T-helper 1 cell (primary cell): ENCODE data around the gene TMEM131.
"Not testable (repeated sequence)": the region's sequence is repeated elsewhere in the genome, so short reads cannot be mapped to it uniquely, and the experiment has no call there.

Experiments used
- DNase-seq, 5 donors: peaks; one replicate each; pipeline ENCODE4 v3.0.0-alpha.2; 2012 to 2020

Gene TMEM131

DNA sequence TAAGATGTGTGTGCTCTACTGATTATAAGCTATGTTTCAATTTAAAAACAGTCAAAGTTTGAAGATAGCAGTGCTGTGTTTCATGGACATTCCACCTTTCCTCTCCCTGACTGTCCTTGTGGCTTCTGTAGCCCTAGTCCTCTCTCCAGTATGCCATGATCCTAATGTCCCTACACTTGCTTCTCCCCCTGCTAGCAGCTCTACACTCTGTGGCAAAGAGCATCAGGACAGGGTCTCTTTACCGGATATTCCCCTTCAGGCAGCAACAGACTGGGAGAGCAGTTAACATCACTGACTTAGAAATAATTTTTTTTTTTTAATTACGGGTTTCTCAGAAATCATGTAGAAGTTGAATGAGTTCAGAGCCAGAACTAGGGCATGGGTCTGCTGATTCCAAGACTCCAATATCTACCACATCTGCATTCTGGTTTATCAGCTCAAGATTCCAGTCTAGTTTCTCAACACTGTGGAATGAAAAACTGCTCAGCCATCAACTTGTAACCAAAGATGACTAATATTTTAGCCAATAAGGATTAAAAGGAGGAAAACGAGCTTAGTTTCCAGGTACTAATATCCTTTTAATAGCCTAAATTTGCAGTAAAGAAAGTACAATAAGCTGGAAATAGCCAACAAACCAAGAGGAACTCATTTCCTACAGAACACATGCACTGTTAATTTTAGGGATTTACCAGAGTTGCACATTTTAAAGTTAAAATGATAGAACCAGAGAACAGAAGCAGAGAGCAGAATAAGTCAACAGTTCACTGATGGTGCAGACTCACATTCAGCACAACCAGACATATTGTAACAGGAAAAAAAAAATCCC, 45.2 kb downstream of the TMEM131 start:
- DNase-seq: no peak

DNA sequence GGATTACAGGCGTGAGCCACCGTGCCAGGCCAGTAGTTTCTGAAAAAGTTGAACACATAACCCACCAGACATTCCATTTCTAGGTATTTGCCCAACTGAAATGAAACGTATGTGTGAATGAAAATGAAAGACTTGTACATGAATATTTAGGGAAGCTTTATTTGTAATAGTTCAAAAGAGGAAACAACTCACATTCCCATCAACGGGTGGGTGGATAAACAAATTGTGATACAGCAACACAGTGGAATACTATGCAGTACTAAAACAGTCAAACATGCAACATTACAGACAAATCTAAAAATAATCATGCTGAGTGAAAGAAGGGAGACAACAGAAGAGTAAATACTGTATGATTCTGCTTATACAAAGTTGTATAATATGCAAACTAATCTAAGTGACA, 46.8 kb downstream of the TMEM131 start:
- DNase-seq: no peak

DNA sequence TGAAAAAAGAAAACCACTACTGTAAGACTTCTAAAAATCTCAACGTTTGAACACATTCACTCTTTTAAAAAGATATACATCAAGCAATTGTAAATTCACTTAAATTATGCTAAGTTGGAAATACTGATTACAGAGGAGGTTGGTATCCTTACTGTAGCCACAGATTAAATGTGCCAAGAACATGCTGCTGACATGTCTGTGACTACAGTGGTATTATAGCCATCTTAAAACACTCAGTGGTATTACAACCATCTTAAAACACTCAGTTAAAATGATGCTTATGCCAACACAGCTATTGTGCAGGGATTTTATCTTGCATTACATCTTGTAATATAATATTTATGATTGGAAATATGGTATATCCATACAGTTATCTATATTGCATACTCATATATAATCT, 50.0 kb downstream of the TMEM131 start:
- DNase-seq: no peak

DNA sequence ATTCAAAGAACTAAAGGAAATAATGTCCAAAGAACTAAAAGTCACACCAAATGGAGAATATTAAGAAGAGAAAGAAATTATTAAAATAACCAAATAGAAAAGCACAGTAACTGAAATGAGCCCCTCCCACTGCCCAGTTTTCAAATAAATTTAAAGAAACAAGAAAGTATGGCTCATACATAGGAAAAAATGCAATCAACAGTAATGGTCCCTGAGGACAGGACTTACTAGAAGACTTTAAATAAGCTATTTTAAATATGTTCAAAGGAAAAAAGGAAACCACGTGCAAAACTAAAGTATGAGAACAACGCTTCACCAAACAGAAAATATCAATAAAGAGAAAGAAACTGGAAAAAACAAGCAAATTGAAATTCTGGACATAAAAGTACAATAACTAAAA, 58.9 kb downstream of the TMEM131 start:
- no peak for DNase-seq

DNA sequence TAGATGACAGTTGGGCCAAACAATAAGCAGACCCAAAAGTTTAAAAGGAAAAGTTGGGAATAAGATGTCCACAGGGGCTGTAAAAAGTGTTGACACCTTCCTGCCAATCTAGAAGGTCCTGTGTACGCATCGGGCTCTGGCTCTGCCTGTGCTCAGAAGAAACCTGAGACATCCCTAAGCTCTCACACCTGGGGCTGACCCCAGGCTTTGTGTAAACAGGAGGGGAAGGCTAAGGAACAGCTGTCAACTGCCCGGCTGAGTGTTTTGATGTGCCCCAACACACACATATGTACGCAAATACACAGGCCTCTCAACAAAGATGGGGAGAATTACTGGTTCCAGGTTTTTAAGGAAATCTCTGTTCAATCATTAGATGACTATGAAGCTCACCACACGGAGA, 59.5 kb downstream of the TMEM131 start:
- no peak for DNase-seq

DNA sequence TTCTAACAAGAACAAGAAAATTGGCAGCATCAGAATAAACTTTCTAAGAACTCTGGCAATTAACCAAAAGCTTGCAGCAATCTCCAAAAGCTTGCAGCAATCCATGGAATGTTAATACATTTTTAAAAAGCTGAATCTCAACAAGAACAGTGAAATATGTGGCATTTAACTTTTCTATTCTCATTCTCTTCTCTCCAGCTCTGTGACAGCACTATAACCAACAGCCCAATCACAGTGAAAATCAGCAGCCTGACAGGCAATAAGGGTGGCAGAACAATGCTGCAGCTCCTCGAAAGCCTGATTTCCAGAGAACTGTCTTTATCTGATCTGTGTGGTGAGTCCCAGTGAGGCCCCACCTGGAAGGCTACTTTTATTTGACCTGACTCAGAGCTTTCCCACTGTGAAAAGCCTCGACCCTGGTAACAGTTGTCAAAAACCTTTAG, 60.0 kb downstream of the TMEM131 start:
- no peak for DNase-seq

DNA sequence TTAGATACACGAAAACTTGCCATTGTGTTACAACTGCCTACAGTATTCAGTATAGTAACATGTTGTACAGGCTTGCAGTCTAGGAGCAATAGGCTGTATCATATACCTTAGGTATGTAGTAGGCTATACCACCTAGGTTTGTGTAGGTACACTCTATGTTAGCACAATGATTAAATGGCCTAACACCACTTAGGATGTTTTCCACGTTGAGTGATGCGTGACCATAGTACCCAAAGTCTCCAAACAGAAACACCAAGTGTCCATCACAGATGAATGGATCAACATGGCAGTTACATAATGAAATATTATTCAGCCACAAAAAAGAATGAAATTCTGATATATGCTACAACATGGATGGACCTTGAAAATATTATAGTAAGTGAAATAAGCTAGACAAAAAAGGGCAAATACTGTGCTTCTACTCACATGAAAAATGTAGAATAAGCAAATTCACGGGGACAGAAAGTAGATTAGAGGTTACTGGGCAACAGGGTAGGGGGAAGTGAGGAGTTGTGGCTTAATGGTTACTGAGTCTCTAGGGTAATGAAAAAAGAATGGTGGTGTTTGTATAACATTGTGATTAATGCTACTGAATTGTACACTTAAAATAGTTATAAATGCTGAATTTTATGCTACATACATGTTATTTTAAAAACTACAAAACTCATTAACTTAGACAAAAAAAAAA, 62.6 kb downstream of the TMEM131 start:
- no peak for DNase-seq

DNA sequence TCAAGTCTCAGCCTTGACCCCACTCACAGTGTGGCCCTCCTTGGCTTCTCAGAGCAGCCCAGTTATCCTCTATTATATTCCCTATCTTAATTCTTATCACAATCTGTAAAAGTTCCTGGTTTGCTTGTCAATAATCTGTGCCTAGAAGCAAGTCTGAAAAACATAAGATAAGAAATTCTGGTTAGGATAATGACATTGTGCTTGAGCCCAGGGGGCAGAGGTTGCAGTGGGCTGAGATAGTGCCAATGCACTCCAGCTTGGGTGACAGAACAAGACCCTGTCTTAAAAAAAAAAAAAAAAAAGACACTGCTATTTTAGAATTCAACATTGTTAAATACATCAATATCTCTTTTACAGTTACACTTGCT, 63.9 kb downstream of the TMEM131 start:
- DNase-seq: no peak

DNA sequence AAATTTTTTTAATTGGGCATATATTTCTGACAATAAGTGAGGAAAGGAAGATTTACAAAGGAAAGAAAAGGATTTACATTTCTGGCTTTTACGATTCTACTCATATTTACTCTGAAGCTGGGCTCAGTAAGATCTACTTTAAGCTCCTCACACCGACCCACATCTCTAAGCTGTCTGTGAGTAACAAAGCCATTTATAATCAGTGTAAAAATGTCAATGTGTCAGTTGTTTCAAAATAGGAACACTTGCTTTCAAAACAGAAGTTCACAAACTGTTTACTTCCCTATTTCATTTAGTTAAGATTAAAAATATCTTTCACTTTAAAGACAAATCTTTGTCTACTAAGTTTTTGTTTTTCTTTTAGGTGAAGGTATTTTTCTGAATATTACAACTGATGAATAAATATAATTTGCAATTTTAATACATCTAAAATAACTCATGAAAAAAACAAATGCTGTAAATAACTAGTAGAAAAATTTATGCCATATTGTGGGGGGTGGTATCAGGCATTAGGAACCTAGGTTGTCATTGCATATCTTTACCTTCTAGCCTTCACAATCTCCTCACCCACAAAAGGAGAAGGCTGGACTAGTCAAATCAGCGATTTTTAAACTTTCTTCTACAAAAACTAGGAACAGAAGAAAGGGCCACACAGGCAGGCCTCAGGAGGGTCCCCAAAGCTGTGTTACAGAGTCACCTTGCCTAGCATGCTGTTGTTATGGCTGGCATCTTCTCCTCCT, 64.5 kb downstream of the TMEM131 start:
- no peak for DNase-seq

DNA sequence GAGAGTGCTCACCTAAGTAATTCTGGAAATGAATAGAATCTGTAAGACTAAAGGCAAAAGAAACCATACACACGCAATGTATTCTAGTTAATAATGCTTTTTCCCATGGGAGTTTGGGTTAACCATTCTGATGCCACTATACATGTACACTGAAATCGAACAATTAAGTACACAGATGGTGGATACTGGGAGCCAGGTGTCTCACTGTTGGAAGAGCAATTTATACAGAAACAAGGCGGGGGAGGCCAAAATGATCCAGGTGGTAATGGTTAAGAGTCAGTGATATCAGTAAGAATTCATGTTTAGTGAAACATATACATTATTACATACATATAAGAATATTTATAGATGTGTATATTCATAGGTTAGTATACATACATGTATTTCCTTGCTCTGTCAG, 67.2 kb downstream of the TMEM131 start:
- DNase-seq: no peak

DNA sequence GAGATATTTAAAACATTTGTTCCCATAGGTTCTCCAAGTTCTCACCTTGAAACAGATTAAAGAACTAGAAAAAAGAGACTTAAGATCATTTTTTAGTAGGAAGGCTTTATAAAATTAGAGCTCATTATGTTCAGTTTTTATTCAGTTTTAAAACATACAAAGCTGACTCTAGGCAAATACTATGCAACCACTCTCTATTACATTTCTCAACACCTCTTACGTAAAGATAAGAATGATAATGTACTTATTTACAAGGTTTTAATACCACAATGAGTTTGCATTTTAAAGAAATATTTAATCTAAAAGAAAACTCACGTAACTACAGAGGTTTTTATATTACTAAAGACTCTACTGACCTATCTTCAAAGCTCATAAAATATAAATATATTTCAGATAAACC, 68.8 kb downstream of the TMEM131 start:
- DNase-seq: no peak

DNA sequence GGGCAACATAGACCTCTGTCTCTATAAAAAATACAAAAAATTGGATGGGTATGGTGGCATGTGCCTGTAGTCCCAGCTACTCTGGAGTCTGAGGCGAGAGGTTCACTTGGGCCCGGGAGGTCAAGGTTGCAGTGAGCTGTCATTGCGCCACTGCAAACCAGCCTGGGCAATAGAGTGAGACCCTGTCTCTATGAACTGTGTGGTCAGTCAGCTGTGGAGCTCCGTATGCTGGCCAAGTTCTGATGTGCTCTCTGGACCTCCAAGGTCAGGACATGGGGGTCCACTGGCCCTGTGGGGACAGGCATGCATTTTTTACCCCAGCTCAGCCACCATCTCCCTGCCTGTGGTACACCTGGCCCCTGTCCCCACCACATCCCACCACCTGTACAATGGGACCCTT, 71.6 kb downstream of the TMEM131 start:
- DNase-seq: no peak

DNA sequence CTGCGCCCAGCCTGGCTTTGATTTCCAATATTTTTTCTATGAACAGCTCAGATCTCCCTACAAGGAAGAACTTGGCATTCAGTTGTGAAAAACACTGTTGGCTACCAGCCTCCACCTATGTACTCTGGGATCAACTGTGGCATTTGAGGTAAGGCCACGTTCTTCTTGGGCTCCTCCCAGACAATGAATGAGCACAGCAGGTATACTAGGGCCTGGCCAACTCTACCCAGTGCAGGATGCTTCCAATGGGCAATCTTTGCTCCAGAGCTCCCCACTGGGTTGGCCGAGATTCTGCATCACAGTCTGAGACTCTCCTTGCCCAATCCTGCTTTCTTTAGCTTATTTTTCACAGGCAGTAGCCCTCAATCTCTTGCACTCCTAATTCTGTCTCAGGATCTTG, 75.9 kb downstream of the TMEM131 start:
- DNase-seq: no peak

DNA sequence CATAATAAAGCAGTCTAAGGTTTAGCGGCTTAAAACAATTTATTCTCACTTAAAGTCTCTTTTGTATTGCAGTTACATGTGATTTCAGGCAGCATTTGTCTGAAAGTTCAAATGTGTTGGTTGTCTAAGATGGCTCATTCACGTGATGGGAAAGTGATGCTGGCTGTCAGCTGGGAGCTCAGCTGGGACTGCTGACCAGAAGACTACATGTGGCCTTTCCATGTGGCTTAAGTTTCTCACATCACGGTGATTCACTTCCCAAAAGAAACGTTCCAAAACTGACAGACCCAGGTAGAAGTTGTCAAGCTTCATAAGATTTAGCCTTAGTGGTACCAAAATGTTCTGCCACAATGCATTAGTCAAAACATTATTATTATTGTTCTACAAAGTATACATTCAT, 76.9 kb downstream of the TMEM131 start:
- no peak for DNase-seq

DNA sequence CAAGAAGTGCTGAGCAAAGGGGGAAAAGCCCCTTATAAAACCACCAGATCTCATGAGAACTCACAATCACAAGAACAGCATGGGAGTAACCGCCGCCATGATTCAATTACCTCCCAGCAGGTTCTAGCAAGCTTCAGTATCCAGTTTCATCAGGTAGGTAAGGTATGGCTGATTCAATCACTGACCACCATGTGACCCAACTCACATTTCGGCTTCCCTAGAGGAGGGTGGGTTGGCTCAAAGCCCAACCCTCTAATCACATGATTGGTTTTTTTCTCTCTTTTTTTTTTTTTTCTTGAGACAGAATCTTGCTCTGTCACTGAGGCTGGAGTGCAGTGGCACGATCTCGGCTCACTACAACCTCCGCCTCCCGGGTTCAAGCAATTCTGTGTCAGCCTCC, 78.1 kb downstream of the TMEM131 start:
- not testable (repeated sequence) for DNase-seq

DNA sequence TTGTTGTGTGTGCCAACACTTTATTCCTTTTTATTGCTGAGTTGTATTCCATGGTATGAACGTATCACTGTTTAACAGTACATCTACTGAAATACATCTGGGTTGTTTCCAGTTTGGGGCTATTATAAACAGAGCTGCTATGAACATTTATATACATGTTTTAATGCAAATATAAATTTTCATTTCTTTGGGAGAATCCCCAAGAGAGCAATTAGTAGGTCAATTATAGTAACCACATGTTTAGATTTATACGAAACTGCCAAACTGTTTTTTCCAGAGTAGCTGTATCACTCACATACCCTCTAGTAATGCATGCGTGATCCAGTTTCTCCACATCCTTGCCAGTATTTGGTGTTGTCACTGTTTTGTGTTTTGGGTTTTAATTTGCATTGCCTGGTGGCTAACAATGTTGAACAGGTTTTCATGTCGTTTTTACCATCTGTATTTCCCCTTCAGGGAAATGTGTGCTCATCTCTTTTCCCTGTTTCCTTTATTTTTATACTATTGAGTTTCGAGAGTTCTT, 81.0 kb downstream of the TMEM131 start:
- no peak for DNase-seq

DNA sequence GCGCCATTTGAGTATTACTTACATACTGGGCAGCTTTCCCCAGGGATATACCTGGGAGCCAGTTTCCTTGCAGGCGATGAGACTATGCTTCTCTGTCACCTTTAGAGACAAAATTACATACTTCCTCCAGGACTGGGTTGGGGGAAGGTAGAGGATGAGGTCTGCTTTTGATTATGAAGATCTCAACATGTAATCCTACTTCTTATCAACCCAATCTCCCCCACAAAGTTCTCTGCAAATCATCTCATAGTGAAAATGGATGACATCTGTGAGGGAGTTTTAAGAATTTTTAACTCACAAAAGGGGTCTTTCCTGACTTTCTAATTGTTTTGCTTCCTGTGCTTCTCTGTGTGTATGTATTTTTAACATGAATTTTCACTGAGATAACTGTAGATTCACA, 81.9 kb downstream of the TMEM131 start:
- no peak for DNase-seq

DNA sequence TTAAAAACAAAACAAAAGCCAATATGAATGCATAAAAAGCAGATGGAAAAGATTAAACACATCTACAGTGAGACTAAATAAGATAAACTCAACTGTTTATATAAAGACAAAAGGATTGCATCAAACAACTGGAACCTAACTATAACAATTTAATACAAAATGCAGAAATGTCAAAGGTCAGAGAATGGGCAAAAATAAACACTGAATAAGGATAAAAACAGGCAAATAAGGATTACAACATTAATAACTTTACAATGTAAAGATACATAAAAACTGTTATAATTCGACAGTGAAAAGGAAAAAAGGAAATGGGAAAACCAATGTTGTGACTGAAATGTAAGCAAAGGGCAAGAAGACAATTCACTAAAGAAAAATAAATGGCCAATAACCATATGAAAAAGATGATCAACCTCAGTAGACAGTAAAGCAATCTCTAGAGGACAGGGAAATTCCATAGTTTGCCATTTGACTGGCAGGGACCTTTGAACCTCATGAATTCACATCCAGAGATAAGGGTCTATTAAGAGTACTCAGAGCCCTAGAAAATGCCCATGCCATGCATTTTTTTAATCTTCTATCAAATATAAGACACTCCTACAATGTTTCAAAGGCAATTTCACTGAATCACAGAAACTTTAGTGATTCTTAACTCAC, 83.7 kb downstream of the TMEM131 start:
- no peak for DNase-seq

DNA sequence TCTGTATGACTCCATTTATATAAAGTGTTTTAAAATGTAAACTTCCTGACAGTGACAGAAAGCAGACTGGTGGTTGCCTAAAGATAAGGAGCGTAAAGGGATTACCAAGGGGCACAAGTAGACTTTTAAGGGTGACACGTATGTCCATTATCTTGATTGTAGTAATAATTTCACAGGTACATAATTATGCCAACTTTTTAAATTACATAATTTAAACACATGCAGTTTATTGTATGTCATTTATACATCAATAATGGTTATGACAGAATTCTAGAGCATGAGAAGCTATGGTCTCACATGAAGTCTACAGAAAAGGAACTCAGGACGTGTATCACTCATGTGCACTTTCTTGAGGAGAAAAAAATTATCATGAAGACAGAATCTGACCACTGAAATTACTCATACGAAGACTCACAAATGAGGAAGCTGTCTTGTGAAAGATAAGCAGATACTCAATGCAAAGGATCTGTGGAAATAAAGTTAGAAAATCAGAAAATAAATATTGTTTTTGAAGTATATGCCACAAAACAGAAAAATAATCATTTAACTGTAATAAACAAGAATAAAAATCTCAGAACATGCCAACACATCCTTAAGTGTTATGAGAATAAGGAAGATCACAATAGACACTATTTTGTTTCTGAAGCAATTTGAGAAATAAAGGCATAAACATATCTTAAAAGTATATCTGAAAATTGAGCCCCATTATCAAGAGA, 84.4 kb downstream of the TMEM131 start:
- peak in 1 of 5 donors; percentile 25 for DNase-seq

DNA sequence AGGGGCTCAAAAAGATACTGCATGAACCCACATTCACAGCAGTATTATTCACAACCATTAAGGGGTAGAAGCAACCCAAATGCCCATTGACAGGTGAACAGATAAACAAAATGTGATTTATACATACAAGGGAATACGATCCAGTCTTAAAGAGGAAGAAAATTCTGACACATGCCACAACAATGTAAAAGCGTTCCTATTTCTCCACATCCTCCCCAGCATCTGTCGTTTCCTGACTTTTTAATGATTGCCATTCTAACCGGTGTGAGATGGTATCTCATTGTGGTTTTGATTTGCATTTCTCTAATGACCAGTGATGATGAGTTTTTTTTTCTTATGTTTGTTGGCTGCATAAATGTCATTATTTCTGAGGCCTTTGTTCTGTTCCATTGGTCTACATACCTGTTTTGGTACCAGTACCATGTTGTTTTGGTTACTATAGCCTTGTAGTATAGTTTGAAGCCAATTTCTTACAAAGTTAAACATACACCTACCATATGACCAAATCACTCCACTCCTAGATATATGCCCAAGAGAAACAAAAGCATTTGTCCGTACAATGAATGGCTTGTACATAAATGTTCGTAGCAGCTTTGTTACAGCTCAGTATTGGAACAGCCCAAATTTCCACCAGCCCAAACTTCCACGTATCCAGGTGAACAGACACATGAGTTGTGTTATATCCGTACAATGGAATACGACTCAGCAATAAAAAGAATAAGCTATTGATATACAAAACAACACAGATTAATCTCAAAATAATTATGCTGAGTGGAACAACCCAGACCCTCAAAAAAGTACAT, 85.1 kb downstream of the TMEM131 start:
- no peak for DNase-seq

DNA sequence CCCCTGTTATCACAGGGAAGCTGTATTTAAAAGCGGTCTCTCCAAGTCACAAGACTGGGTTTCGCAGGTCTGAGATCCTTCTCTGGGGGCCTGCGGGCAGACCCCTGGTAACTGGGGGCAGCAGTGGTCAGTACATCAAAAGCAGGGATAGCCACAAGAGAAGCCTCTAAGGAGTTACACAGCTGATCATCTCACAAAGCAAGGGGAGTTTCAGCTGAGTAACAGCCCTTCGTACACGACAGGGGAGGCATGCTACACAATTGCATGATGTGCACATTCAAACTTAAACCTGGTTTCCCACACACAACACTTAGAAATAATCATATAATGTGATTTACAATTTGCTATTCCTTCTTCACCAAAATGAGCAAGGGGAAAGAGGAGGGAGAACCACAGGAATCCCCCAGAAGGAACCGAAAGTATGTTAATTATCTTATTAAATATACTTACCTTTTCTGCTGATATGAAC, 87.5 kb downstream of the TMEM131 start:
- no peak for DNase-seq
